Coronary artery (tissue), 2 donors: ENCODE measurements around the gene ALG2.

Source experiments
- DNase-seq: peaks from one replicate; pipeline ENCODE4 v3.0.0-alpha.2; 2017; ENCODE audit warnings: low spot score
- H3K27ac ChIP-seq, 2 donors: fragments of 200-600 bp; sonication (generic); one replicate each; pipeline ENCODE4 v1.5.1; 2016 to 2019
- H3K4me3 ChIP-seq: fragments of 200-600 bp; sonication (generic); 2 replicates; pipeline ENCODE4 v1.5.1; 2016; ENCODE audit warnings: mild to moderate bottlenecking, moderate library complexity
- CTCF ChIP-seq: fragments of 200-600 bp; sonication (generic); IDR thresholded peaks from one replicate; pipeline ENCODE4 v1.5.1; 2019; ENCODE audit warnings: antibody characterized with exemption

Gene ALG2

GRCh38 chr9:99176527-99177013 is 45.2 kb downstream of the ALG2 start:
- DNase-seq: no peak
- TF ChIP-seq CTCF: no peak
- H3K4me3 ChIP-seq: no peak overlapping the region
- H3K27ac ChIP-seq: no peak overlapping the region

GRCh38 chr9:99173570-99174504 is 47.9 kb downstream of the ALG2 start:
- no peak for TF ChIP-seq CTCF
- no peak for DNase-seq
- H3K27ac ChIP-seq: no peak overlapping the region
- H3K4me3 ChIP-seq: no peak overlapping the region

DNA sequence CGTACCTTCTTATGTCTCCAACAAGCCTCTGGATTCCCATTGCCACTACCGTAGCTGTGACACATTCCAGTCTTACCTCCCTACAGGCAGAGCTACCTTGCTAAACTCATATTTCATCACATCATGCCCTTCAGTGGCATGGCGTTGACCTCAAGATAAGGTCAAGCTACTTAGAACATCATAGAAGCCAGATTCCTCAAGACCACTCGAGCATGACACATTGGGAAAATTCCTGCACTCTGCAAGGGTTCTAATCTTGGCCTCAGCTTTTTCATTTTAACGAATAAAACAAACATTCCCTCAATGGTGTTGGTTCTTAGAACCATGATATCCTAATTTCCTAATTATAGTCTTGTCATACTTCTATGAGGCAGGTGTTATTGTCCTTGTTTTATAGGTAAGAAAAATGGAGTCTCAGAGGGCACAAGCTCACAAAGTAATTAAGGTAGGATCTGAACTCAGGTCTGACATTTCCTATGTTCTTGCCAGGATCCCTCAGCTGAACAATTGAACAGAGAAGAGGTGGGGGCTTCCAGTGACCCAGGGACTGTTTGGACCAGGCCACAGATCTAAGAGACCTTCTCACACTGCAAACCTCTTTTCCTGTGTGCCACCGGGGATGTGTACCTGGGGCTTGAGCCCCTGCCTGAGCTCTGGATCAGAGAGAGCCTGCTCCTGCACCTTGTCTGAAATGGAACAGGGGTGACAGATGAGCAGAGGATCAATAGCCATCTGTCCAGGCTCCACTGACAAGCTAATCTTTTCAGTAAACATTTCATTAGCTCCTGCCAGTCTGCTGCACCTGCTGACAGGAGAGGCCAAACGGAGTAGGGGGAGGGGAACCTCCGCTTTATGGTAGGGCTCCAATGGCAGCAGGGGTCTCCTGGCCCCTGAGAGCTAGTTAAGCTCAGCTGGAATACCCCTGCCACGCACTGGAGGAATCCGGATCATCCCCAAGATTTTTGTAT is 49.3 kb downstream of the ALG2 start:
- Histone ChIP-seq H3K4me3 (no peak overlapping the region), H3K27ac (no peak overlapping the region)
- DNase-seq: no peak
- TF ChIP-seq CTCF: no peak

DNA sequence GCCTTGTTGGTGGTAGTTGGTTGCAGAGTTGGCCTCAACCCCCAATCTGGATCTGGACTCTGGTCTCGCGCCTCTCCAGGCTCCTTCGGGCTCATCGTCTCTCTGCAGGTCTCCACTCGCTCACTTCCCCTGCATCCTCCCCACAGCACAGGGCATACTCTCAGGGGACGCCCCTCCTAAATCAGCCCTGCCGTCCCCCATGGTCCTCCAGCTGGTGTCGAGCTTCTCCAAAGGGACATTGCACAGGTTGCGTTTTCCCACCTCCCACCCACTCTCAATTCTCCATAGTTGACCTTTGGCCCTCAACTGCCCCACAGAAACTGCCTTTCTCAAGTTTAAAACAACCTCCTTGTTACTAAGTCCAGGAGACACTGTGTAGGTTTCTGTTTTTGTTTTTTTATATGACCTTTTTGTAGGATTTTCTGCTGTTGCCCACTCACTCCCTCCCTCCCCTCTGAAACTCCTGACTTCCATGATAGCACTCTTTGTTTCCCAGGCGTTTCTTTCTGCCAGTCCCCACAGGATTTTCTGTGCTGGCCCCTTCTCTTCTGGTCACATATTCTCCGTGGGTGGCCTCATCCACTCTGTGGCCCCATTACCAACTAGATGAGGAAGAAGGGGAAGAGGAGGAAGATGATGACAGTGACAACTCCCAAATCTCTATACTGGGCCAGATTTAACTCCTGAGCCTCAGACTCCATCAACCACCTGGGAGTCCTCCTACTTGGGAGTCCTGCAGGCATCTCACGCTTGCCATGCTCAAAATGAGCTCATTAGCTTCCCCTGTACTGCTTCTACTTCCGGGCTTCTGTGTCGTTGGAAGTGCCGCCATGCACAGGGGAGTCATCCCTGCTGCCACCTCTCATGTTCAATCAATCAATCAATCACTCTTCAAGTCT is 50.3 kb downstream of the ALG2 start:
- no peak overlapping the region for H3K4me3 ChIP-seq
- DNase-seq: no peak
- TF ChIP-seq CTCF: no peak
- H3K27ac ChIP-seq: no peak overlapping the region

- no peak for TF ChIP-seq CTCF
- Histone ChIP-seq H3K27ac (no peak overlapping the region), H3K4me3 (no peak overlapping the region)
- DNase-seq: no peak
Observed at GRCh38 chr9:99169982-99170761, 51.6 kb downstream of the ALG2 start.

DNA sequence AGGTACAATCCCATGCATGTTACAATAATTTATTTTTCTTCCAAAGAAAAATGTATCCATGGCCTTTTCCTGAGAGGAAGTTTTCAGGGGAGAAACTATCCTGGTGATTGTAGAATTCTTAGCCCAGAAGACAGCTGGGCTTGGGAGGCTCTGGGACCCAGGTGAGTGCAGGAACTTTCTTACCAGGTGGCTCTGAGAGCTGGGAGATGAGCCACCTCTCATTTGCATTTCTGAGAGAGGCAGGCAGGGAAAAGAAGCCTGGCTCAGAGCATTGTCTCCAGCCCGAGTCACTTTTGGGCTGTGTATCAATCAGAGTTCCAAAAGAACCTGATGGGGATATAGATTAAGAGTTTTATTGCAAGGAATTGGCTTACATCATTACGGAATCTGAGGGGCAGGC is 52.7 kb downstream of the ALG2 start:
- no peak for DNase-seq
- no peak overlapping the region for H3K27ac ChIP-seq
- H3K4me3 ChIP-seq: no peak overlapping the region
- TF ChIP-seq CTCF: no peak
